HEK293 (cell line): ENCODE results near the gene NOP9.
A peak's percentile ranks its signal among the peaks of the same experiment; 100 is the strongest.

Source experiments
- CTCF ChIA-PET: fragments of 350-600 bp; formaldehyde crosslinking; extraction: SDS; loops from one replicate; lab custom pipeline; 2021; ENCODE audit warnings: antibody characterized with exemption; lab: Yijun Ruan, JAX
- POLR2A ChIA-PET: fragments of 300-600 bp; formaldehyde crosslinking; extraction: SDS; loops from one replicate; lab custom pipeline; 2020; ENCODE audit warnings: antibody characterized with exemption, inconsistent platforms; lab: Yijun Ruan, JAX
- H3K27ac ChIP-seq: fragments of 200-500 bp; sonication (Bioruptor generic); 2 replicates; pipeline ENCODE4 v1.5.1; 2014; ENCODE audit warnings: low read depth, low read length, control low read depth, inconsistent platforms; ENCODE audit errors: extremely low read depth
- H3K36me3 ChIP-seq, 2 experiments: fragments of 200-500 bp in 1 of 2; sonication (Bioruptor generic) in 1 of 2; 1 replicate in 1 of 2; 2 replicates in 1 of 2; pipeline ENCODE4 v1.5.1; 2014 to 2017; ENCODE audit warnings: inconsistent platforms in 2 of 2, low read length in 2 of 2; ENCODE audit not compliant: control insufficient read depth in 2 of 2, insufficient read depth in 1 of 2
- H3K4me1 ChIP-seq: fragments of 200-500 bp; sonication (Bioruptor generic); 2 replicates; pipeline ENCODE4 v1.5.1; 2014; ENCODE audit warnings: mild to moderate bottlenecking, low read length, inconsistent platforms; ENCODE audit not compliant: control insufficient read depth, insufficient read depth
- H3K4me3 ChIP-seq: 2 replicates; pipeline ENCODE4 v1.5.1; 2011; ENCODE audit warnings: low read depth, mild to moderate bottlenecking, control low read depth, low read length, moderate library complexity
- H3K9me3 ChIP-seq: fragments of 200-500 bp; sonication (Bioruptor generic); 2 replicates; pipeline ENCODE4 v1.5.1; 2014; ENCODE audit warnings: low read depth, low read length, inconsistent platforms; ENCODE audit not compliant: control insufficient read depth, insufficient read depth
- GFI1B ChIP-seq: fragments of 450-650 bp; formaldehyde crosslinking; IDR thresholded peaks from 2 replicates; pipeline ENCODE4 v1.5.1; 2016; ENCODE audit warnings: missing biosample characterization, missing genetic modification characterization
- HOXC10 ChIP-seq: sonication (generic); formaldehyde crosslinking; IDR thresholded peaks from 2 replicates; pipeline ENCODE4 v1.8.1; 2023; ENCODE audit warnings: mild to moderate bottlenecking, missing genetic modification reagents
- KLF9 ChIP-seq: fragments of 450-650 bp; formaldehyde crosslinking; IDR thresholded peaks from 2 replicates; pipeline ENCODE4 v1.5.1; 2016; ENCODE audit warnings: missing biosample characterization, missing genetic modification characterization, low read depth
- REPIN1 ChIP-seq: fragments of 450-650 bp; formaldehyde crosslinking; IDR thresholded peaks from 2 replicates; pipeline ENCODE4 v1.5.1; 2017; ENCODE audit warnings: missing biosample characterization, missing genetic modification characterization, low read depth
- SCRT2 ChIP-seq: fragments of 450-650 bp; formaldehyde crosslinking; IDR thresholded peaks from 2 replicates; pipeline ENCODE4 v1.5.1; 2016; ENCODE audit warnings: missing biosample characterization, missing genetic modification characterization
- TRIM28 ChIP-seq: IDR thresholded peaks from 2 replicates; pipeline ENCODE4 v1.6.1; 2011; ENCODE audit warnings: low read length, control low read depth, borderline replicate concordance
- YY2 ChIP-seq: fragments of 450-650 bp; formaldehyde crosslinking; IDR thresholded peaks from 2 replicates; pipeline ENCODE4 v1.5.1; 2016; ENCODE audit warnings: missing biosample characterization, missing genetic modification characterization
- ZNF114 ChIP-seq: fragments of 450-650 bp; formaldehyde crosslinking; IDR thresholded peaks from 2 replicates; pipeline ENCODE4 v1.5.0; 2017; ENCODE audit warnings: missing biosample characterization, missing genetic modification characterization
- ZNF140 ChIP-seq: fragments of 450-650 bp; formaldehyde crosslinking; IDR thresholded peaks from 2 replicates; pipeline ENCODE4 v1.5.1; 2016; ENCODE audit warnings: missing biosample characterization, missing genetic modification characterization
- ZNF155 ChIP-seq: fragments of 450-650 bp; formaldehyde crosslinking; IDR thresholded peaks from 2 replicates; pipeline ENCODE4 v1.5.1; 2016; ENCODE audit warnings: missing biosample characterization, missing genetic modification characterization
- ZNF19 ChIP-seq: fragments of 450-650 bp; formaldehyde crosslinking; IDR thresholded peaks from 2 replicates; pipeline ENCODE4; 2016; ENCODE audit warnings: missing biosample characterization, missing genetic modification characterization, low read depth
- ZNF24 ChIP-seq: fragments of 450-650 bp; formaldehyde crosslinking; IDR thresholded peaks from 2 replicates; pipeline ENCODE4 v1.5.1; 2016; ENCODE audit warnings: missing biosample characterization, missing genetic modification characterization
- ZNF324 ChIP-seq: fragments of 450-650 bp; formaldehyde crosslinking; IDR thresholded peaks from 2 replicates; pipeline ENCODE4 v1.5.1; 2016; ENCODE audit warnings: missing biosample characterization, missing genetic modification characterization
- ZNF350 ChIP-seq: fragments of 450-650 bp; formaldehyde crosslinking; IDR thresholded peaks from 2 replicates; pipeline ENCODE4 v1.5.0; 2017; ENCODE audit warnings: missing biosample characterization, mild to moderate bottlenecking, missing genetic modification characterization
- ZNF394 ChIP-seq: fragments of 450-650 bp; formaldehyde crosslinking; IDR thresholded peaks from 2 replicates; pipeline ENCODE4 v1.5.1; 2016; ENCODE audit warnings: missing biosample characterization, missing genetic modification characterization, mild to moderate bottlenecking, moderate library complexity, borderline replicate concordance
- ZSCAN23 ChIP-seq: fragments of 450-650 bp; formaldehyde crosslinking; IDR thresholded peaks from 2 replicates; pipeline ENCODE4 v1.5.1; 2016; ENCODE audit warnings: missing biosample characterization, missing genetic modification characterization
- ZSCAN30 ChIP-seq: fragments of 450-650 bp; IDR thresholded peaks from 2 replicates; pipeline ENCODE4 v1.5.1; 2018; ENCODE audit warnings: missing biosample characterization, mild to moderate bottlenecking, missing genetic modification characterization, moderate library complexity
- TF ChIP-seq, protein P1 (sequence below): fragments of 450-650 bp; formaldehyde crosslinking; IDR thresholded peaks from 2 replicates; pipeline ENCODE4 v1.5.1; 2016; ENCODE audit warnings: missing biosample characterization, missing genetic modification characterization
- TF ChIP-seq, protein P2 (sequence below): fragments of 450-650 bp; formaldehyde crosslinking; IDR thresholded peaks from 2 replicates; pipeline ENCODE4 v1.5.1; 2016; ENCODE audit warnings: missing biosample characterization, missing genetic modification characterization
- TF ChIP-seq, protein P3 (sequence below): fragments of 450-650 bp; formaldehyde crosslinking; IDR thresholded peaks from 2 replicates; pipeline ENCODE4 v1.5.1; 2016; ENCODE audit warnings: missing biosample characterization, missing genetic modification characterization
- TF ChIP-seq, protein P4 (sequence below): fragments of 450-650 bp; IDR thresholded peaks from 2 replicates; pipeline ENCODE4 v1.5.1; 2018; ENCODE audit warnings: missing biosample characterization, missing genetic modification characterization

The NOP9 gene

DNA sequence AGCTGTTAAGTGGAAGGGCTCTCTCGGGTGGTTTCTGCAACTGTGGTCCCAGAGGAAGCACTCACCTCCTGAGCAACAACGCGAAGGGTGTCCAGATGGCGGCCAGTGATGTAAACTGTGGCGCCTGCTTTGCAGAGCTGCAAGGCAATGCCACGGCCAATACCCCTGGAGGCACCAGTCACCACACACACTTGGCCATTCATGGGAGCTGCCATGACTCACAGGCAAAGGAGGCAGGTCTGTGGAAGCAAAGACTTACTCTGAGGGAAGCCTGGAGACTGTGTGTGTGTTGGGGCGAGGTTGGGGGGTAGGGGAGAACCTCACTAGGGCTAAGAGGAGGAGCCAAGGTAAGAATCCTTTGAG is 777 bp upstream of the NOP9 start:
- peak overlapping the region; percentile 71; the same call in 1 of the 2 replicates for H3K27ac ChIP-seq
- peaks cover 12% of the 10 kb centered on the region for H3K4me1 ChIP-seq
- ChIA-PET CTCF (interaction anchor here (0.7 to 5.7 kb wide), 12 partner anchors 10 to 139 kb away, joined by 3 to 133 read pairs (median 4); partner anchors contain the start of genes CIDEB, IRF9, LTB4R2 and TINF2), POLR2A (interaction anchor here (1.3 to 5.4 kb wide), 5 partner anchors 9 to 83 kb away, joined by 3 to 62 read pairs (median 10); partner anchors contain the start of genes CIDEB, MDP1, RABGGTA and TINF2)
- H3K36me3 ChIP-seq, result peaks cover 19 to 51% of the 10 kb centered on the region in 2 experiments
- no peak for TF ChIP-seq ZNF140 (tag by site-specific recombination)
- no peak for TF ChIP-seq YY2 (tag by site-specific recombination)
- no peak for TF ChIP-seq ZNF324 (tag by site-specific recombination)
- no peak for TF ChIP-seq KLF9
- TF ChIP-seq, protein P1, sequence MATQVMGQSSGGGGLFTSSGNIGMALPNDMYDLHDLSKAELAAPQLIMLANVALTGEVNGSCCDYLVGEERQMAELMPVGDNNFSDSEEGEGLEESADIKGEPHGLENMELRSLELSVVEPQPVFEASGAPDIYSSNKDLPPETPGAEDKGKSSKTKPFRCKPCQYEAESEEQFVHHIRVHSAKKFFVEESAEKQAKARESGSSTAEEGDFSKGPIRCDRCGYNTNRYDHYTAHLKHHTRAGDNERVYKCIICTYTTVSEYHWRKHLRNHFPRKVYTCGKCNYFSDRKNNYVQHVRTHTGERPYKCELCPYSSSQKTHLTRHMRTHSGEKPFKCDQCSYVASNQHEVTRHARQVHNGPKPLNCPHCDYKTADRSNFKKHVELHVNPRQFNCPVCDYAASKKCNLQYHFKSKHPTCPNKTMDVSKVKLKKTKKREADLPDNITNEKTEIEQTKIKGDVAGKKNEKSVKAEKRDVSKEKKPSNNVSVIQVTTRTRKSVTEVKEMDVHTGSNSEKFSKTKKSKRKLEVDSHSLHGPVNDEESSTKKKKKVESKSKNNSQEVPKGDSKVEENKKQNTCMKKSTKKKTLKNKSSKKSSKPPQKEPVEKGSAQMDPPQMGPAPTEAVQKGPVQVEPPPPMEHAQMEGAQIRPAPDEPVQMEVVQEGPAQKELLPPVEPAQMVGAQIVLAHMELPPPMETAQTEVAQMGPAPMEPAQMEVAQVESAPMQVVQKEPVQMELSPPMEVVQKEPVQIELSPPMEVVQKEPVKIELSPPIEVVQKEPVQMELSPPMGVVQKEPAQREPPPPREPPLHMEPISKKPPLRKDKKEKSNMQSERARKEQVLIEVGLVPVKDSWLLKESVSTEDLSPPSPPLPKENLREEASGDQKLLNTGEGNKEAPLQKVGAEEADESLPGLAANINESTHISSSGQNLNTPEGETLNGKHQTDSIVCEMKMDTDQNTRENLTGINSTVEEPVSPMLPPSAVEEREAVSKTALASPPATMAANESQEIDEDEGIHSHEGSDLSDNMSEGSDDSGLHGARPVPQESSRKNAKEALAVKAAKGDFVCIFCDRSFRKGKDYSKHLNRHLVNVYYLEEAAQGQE (tag by site-specific recombination), result no peak
- TF ChIP-seq ZSCAN30 (tag by site-specific recombination), result no peak
- no peak for TF ChIP-seq HOXC10 (CRISPR knock-in tag)
- TF ChIP-seq ZNF19 (tag by site-specific recombination), result no peak
- TF ChIP-seq ZNF24 (tag by site-specific recombination), result no peak
- TF ChIP-seq, protein P2, sequence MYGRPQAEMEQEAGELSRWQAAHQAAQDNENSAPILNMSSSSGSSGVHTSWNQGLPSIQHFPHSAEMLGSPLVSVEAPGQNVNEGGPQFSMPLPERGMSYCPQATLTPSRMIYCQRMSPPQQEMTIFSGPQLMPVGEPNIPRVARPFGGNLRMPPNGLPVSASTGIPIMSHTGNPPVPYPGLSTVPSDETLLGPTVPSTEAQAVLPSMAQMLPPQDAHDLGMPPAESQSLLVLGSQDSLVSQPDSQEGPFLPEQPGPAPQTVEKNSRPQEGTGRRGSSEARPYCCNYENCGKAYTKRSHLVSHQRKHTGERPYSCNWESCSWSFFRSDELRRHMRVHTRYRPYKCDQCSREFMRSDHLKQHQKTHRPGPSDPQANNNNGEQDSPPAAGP, result no peak
- no peak for TF ChIP-seq ZNF155 (tag by site-specific recombination)
- TF ChIP-seq ZNF350 (tag by site-specific recombination), result no peak
- TF ChIP-seq SCRT2 (tag by site-specific recombination), result no peak
- no peaks in the 10 kb centered on the region for H3K9me3 ChIP-seq
- peak overlapping the region; percentile 85 for H3K4me3 ChIP-seq

DNA sequence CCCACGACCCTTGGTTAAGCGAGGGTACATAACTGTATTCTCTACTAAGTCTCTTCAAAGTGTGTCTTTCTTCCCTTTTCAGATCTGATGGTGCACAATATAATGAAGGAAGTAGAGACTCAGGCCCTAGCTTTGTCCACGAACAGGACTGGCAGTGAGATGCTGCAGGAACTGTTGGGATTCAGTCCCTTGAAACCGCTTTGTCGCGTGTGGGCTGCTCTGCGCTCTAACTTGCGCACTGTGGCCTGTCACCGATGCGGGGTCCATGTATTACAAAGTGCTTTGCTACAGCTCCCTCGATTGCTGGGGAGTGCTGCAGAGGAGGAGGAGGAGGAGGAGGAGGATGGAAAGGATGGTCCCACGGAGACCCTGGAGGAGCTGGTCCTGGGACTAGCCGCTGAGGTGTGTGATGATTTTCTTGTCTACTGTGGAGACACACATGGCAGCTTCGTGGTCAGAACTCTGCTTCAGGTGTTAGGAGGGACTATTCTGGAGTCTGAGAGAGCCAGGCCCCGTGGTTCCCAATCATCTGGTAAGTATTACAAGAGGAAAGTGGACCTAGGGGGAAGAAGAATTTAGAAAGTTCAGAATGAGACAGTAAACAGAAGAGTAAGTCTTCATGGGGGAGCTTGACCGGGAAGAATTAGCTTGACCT is 803 bp downstream of the NOP9 start:
- CTCF ChIA-PET, result interaction anchor here (0.7 to 5.7 kb wide), 9 partner anchors 8 to 86 kb away, joined by 3 to 133 read pairs (median 3); partner anchors contain the start of genes CIDEB, LTB4R2 and TINF2
- TF ChIP-seq ZNF114 (tag by site-specific recombination) (no peak), ZSCAN23 (tag by site-specific recombination) (no peak), ZNF394 (tag by site-specific recombination) (no peak), REPIN1 (tag by site-specific recombination) (no peak), GFI1B (tag by site-specific recombination) (no peak), TRIM28 (no peak)
- TF ChIP-seq, protein P3, sequence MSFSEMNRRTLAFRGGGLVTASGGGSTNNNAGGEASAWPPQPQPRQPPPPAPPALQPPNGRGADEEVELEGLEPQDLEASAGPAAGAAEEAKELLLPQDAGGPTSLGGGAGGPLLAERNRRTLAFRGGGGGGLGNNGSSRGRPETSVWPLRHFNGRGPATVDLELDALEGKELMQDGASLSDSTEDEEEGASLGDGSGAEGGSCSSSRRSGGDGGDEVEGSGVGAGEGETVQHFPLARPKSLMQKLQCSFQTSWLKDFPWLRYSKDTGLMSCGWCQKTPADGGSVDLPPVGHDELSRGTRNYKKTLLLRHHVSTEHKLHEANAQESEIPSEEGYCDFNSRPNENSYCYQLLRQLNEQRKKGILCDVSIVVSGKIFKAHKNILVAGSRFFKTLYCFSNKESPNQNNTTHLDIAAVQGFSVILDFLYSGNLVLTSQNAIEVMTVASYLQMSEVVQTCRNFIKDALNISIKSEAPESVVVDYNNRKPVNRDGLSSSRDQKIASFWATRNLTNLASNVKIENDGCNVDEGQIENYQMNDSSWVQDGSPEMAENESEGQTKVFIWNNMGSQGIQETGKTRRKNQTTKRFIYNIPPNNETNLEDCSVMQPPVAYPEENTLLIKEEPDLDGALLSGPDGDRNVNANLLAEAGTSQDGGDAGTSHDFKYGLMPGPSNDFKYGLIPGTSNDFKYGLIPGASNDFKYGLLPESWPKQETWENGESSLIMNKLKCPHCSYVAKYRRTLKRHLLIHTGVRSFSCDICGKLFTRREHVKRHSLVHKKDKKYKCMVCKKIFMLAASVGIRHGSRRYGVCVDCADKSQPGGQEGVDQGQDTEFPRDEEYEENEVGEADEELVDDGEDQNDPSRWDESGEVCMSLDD (tag by site-specific recombination), result no peak
- TF ChIP-seq, protein P4, sequence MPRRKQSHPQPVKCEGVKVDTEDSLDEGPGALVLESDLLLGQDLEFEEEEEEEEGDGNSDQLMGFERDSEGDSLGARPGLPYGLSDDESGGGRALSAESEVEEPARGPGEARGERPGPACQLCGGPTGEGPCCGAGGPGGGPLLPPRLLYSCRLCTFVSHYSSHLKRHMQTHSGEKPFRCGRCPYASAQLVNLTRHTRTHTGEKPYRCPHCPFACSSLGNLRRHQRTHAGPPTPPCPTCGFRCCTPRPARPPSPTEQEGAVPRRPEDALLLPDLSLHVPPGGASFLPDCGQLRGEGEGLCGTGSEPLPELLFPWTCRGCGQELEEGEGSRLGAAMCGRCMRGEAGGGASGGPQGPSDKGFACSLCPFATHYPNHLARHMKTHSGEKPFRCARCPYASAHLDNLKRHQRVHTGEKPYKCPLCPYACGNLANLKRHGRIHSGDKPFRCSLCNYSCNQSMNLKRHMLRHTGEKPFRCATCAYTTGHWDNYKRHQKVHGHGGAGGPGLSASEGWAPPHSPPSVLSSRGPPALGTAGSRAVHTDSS (tag by site-specific recombination), result 0 out of 2 replicates have a peak, but pooled peaks have one; percentile 28
- POLR2A ChIA-PET, result interaction anchor here (0.6 to 5.4 kb wide), 8 partner anchors 8 to 762 kb away, joined by 3 to 62 read pairs (median 5); partner anchors contain the start of genes CIDEB, EMC9, MDP1 and RABGGTA
- Histone ChIP-seq H3K4me3 (peak overlapping the region; percentile 85), H3K27ac (peak overlapping the region; percentile 55; the same call in 1 of the 2 replicates), H3K4me1 (peaks cover 12% of the 10 kb centered on the region), H3K9me3 (no peaks in the 10 kb centered on the region), H3K36me3 (peaks cover 26 to 61% of the 10 kb centered on the region in 2 experiments)
